Measurements from ENCODE around the gene TMPRSS6.

The TMPRSS6 gene

GRCh38 chr22:37065961-37066360, 43.6 kb downstream of the TMPRSS6 start:
- no peak for DNase-seq (ENCODE audit: low read depth)

GRCh38 chr22:37065180-37065579, 44.3 kb downstream of the TMPRSS6 start:
- no peak for DNase-seq (ENCODE audit: low read depth)

- no peak for DNase-seq (ENCODE audit: low read depth)
Observed at GRCh38 chr22:37064553-37064952, 45.0 kb downstream of the TMPRSS6 start.

GRCh38 chr22:37063431-37064420, 45.8 kb downstream of the TMPRSS6 start:
- DNase-seq (ENCODE audit: low read depth) = no peak

- DNase-seq (ENCODE audit: low read depth) = no peak
Observed at GRCh38 chr22:37062702-37063381, 46.7 kb downstream of the TMPRSS6 start.

- no peak for DNase-seq (ENCODE audit: low read depth)
Observed at GRCh38 chr22:37062376-37062675, 47.2 kb downstream of the TMPRSS6 start.

GRCh38 chr22:37061611-37062375, 47.7 kb downstream of the TMPRSS6 start:
- no peak for DNase-seq (ENCODE audit: low read depth)

GRCh38 chr22:37060801-37061610, 48.5 kb downstream of the TMPRSS6 start:
- DNase-seq (ENCODE audit: low read depth) = no peak

- no peak for DNase-seq (ENCODE audit: low read depth)
Observed at GRCh38 chr22:37059876-37060449, 49.5 kb downstream of the TMPRSS6 start.

GRCh38 chr22:37058917-37059701, 50.4 kb downstream of the TMPRSS6 start:
- no peak for DNase-seq (ENCODE audit: low read depth)

GRCh38 chr22:37057796-37058510, 51.6 kb downstream of the TMPRSS6 start:
- DNase-seq (ENCODE audit: low read depth) = no peak

- no peak for DNase-seq (ENCODE audit: low read depth)
Observed at GRCh38 chr22:37057226-37057625, 52.3 kb downstream of the TMPRSS6 start.

- no peak for DNase-seq (ENCODE audit: low read depth)
Observed at GRCh38 chr22:37056246-37056645, 53.3 kb downstream of the TMPRSS6 start.

- DNase-seq (ENCODE audit: low read depth) = no peak
Observed at GRCh38 chr22:37054600-37055365, 54.7 kb downstream of the TMPRSS6 start.

- no peak for DNase-seq (ENCODE audit: low read depth)
Observed at GRCh38 chr22:37054056-37054395, 55.5 kb downstream of the TMPRSS6 start.

- DNase-seq (ENCODE audit: low read depth) = no peak
Observed at GRCh38 chr22:37053310-37054055, 56.0 kb downstream of the TMPRSS6 start.

GRCh38 chr22:37052386-37053309, 56.9 kb downstream of the TMPRSS6 start:
- no peak for DNase-seq (ENCODE audit: low read depth)

Measured in HS-5 (cell line).